ENCODE data around the gene ADA.

The ADA gene

DNA sequence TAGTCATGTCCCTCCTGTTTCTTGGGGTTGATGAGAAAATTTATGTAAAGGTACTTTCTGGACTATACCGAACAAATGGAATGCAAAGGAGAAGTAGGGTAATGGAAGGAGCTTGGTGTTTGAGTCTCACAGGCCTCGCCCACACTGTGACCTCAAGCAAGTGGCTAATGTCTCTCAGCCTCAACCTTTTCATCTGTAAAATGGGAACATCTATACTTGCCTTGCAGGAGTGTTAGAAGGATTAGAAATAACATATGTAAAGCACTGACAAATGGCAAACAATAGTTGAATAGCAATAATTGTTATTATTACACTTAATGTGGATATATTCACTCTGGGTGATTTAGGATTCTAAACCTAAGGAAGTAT lies 78.0 kb downstream of the ADA start:
- no peak for DNase-seq

DNA sequence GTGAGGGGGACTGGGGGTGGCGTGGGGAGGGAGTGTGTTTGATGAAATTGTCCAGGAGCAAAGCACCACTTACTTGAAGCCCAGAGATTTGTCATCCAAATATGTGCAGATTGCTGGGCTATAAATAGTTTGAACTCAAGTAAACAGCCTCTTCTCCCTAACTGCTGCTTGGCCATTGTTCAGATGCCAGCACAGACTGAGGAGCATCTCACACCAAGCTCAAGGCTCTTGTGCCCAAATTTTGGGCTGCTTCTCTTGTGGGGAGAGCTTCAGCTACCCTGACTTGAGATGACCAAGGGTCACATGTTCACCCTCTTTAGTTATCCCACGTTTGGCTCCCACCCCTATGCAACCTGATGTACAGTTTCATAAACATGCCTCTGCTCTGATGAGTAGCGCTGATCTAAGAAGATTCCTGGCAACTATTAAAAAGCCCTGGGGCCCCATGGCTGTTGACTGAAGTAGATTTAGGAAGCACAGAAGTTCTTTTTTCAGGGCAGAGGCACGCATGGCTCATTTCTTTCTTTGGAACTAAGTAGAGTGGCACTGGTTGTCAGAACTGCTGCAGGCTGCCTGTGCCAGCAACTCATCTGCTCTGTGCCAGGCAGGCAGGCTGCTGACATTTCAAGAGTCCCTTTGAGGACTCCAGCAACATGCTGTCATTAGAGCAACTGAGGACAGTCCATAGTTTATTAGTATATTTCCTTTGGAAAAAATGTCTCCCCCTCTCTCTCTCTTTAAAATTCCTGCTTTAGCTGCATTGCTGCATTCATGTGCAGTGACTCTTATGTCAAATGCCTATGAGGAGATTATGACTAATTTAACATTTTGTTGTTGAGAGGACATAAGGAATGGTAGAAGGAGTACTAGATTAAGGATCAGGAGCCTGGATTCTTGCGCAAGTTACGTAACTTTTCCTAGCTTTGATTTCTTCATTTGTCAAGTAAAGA lies 78.7 kb downstream of the ADA start:
- no peak for DNase-seq

GRCh38 chr20:44571362-44571988 lies 80.0 kb downstream of the ADA start:
- no peak for DNase-seq

DNA sequence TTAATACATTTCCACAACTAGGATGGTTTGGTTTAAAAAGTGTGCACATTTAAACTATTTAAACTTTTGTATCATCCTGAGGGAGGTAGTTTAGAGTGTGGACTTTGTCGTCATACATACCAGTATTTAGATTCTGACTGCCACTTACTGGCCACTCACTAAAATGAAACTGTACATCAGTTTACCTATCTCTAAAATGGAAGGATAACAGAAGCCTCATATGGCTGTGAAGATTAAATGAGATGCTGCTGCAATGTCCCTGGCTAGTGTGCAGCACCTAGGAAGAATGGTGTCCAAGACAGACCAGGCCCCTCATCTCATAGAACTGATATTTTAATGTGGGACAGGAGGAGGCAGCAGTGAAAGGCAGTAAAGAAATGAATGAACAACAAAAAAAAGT lies 81.1 kb downstream of the ADA start:
- DNase-seq: no peak

All from NCI-H82 (cell line).